GM19372 (cell line): ENCODE measurements around the gene NSD1.

ENCODE experiments used
- ATAC-seq: cut with Tn5 transposase; IDR thresholded peaks from one replicate; pipeline ENCODE4 v1.9.1; 2021; ENCODE audit warnings: mild to moderate bottlenecking, low read depth, moderate library complexity; ENCODE audit not compliant: unreplicated experiment

Gene NSD1

GRCh38 chr5:177269232-177269895 is 135.8 kb downstream of the NSD1 start:
- no peak for ATAC-seq

- no peak for ATAC-seq
Observed at GRCh38 chr5:177269976-177270375, 136.4 kb downstream of the NSD1 start.

- ATAC-seq: no peak
Observed at GRCh38 chr5:177270653-177271052, 137.1 kb downstream of the NSD1 start.

- no peak for ATAC-seq
Observed at GRCh38 chr5:177271113-177271512, 137.5 kb downstream of the NSD1 start.

- no peak for ATAC-seq
Observed at GRCh38 chr5:177275883-177276282, 142.3 kb downstream of the NSD1 start.

GRCh38 chr5:177276886-177277285 is 143.3 kb downstream of the NSD1 start:
- ATAC-seq: no peak

GRCh38 chr5:177288191-177288590 is 154.6 kb downstream of the NSD1 start:
- no peak for ATAC-seq

- no peak for ATAC-seq
Observed at GRCh38 chr5:177290816-177291596, 157.4 kb downstream of the NSD1 start.

GRCh38 chr5:177291735-177292134 is 158.2 kb downstream of the NSD1 start:
- ATAC-seq: no peak

- no peak for ATAC-seq
Observed at GRCh38 chr5:177293819-177294581, 160.4 kb downstream of the NSD1 start.

GRCh38 chr5:177294632-177295031 is 161.1 kb downstream of the NSD1 start:
- no peak for ATAC-seq

GRCh38 chr5:177295924-177296323 is 162.4 kb downstream of the NSD1 start:
- ATAC-seq: no peak

GRCh38 chr5:177296581-177296980 is 163.0 kb downstream of the NSD1 start:
- ATAC-seq: no peak

GRCh38 chr5:177297922-177298321 is 164.3 kb downstream of the NSD1 start:
- ATAC-seq: no peak

- no peak for ATAC-seq
Observed at GRCh38 chr5:177299697-177300096, 166.1 kb downstream of the NSD1 start.

- ATAC-seq: no peak
Observed at GRCh38 chr5:177300236-177300880, 166.8 kb downstream of the NSD1 start.

- no peak for ATAC-seq
Observed at GRCh38 chr5:177300951-177301350, 167.4 kb downstream of the NSD1 start.

- no peak for ATAC-seq
Observed at GRCh38 chr5:177301503-177302165, 168.1 kb downstream of the NSD1 start.

GRCh38 chr5:177302354-177303110 is 169.0 kb downstream of the NSD1 start:
- no peak for ATAC-seq
